OCI-LY7 (cell line): Measurements from ENCODE around the gene OR3A2. TPM values are rescaled to one million over a fixed set of nuclear protein-coding genes. Genes with fewer than 3 reads are reported as not detected.
"Not testable (repeated sequence)": the region's sequence is repeated elsewhere in the genome, so short reads cannot be mapped to it uniquely, and the experiment has no call there.

ENCODE experiments used
- BruUV-seq: library from RNA; stranded (reverse); fragments of 400-500 nt; replicated peaks from 2 replicates; lab custom pipeline; 2021; lab: Mats Ljungman, UMichigan
- CTCF ChIA-PET: fragments of 300-600 bp; sonication (Branson Sonifier 250); formaldehyde crosslinking; loops from one replicate; lab custom pipeline; 2022; ENCODE audit warnings: antibody characterized with exemption; ENCODE audit not compliant: unreplicated experiment; lab: Charles Lee
- POLR2A ChIA-PET: fragments of 300-600 bp; sonication (Branson Sonifier 250); formaldehyde crosslinking; loops from one replicate; lab custom pipeline; 2022; ENCODE audit warnings: antibody characterized with exemption; lab: Charles Lee
- DNase-seq: peaks from one replicate; pipeline ENCODE4 v3.0.0-alpha.2; 2015; ENCODE audit warnings: low spot score
- H2AFZ ChIP-seq: fragments of 200-600 bp; sonication (generic), shearing (Covaris generic); 2 replicates; pipeline ENCODE4 v1.6.1; 2014; ENCODE audit warnings: mild to moderate bottlenecking, antibody characterized with exemption, low read length, moderate library complexity
- H3K27ac ChIP-seq: fragments of 200-600 bp; sonication (generic); 2 replicates; pipeline ENCODE4 v1.5.1; 2014; ENCODE audit warnings: mixed run types, low read depth, mild to moderate bottlenecking, moderate library complexity, low read length, inconsistent platforms; ENCODE audit not compliant: poor library complexity, severe bottlenecking
- H3K36me3 ChIP-seq: fragments of 200-600 bp; sonication (generic); 2 replicates; pipeline ENCODE4 v1.6.1; 2014; ENCODE audit warnings: mild to moderate bottlenecking, antibody characterized with exemption, low read length, moderate library complexity, mixed read lengths; ENCODE audit not compliant: insufficient read depth
- H3K4me1 ChIP-seq: fragments of 200-600 bp; sonication (generic); 2 replicates; pipeline ENCODE4 v1.5.1; 2014; ENCODE audit warnings: mild to moderate bottlenecking, low read length; ENCODE audit not compliant: insufficient read depth, poor library complexity, severe bottlenecking
- H3K4me2 ChIP-seq: fragments of 200-600 bp; sonication (generic); 2 replicates; pipeline ENCODE4 v1.6.1; 2014; ENCODE audit warnings: mild to moderate bottlenecking, low read length
- H3K4me3 ChIP-seq: fragments of 200-600 bp; sonication (generic); 2 replicates; pipeline ENCODE4 v1.5.1; 2014; ENCODE audit warnings: mild to moderate bottlenecking, low read depth, low read length; ENCODE audit not compliant: poor library complexity, severe bottlenecking
- H3K79me2 ChIP-seq: fragments of 200-600 bp; sonication (generic); 2 replicates; pipeline ENCODE4 v1.6.1; 2016; ENCODE audit warnings: low read depth, mild to moderate bottlenecking, low read length, moderate library complexity, mixed read lengths; ENCODE audit not compliant: insufficient read depth
- H3K9me2 ChIP-seq: fragments of 200-600 bp; sonication (generic); 2 replicates; pipeline ENCODE4 v1.6.1; 2016; ENCODE audit warnings: mild to moderate bottlenecking, low read length, mixed read lengths; ENCODE audit not compliant: insufficient read depth
- H3K9me3 ChIP-seq: fragments of 200-600 bp; sonication (generic); 2 replicates; pipeline ENCODE4 v1.6.1; 2014; ENCODE audit warnings: mild to moderate bottlenecking, mixed run types, low read length, mixed read lengths
- H4K20me1 ChIP-seq: fragments of 200-600 bp; sonication (generic); 2 replicates; pipeline ENCODE4 v1.6.1; 2014; ENCODE audit warnings: mild to moderate bottlenecking, antibody characterized with exemption, low read length, moderate library complexity, mixed read lengths; ENCODE audit not compliant: insufficient read depth
- EZH2phosphoT487 ChIP-seq: fragments of 200-600 bp; sonication (generic); IDR thresholded peaks from 2 replicates; pipeline ENCODE4 v1.6.1; 2018; ENCODE audit warnings: low read depth, borderline replicate concordance, mild to moderate bottlenecking, mixed run types, antibody characterized with exemption, low read length, moderate library complexity, mixed read lengths
- intact Hi-C: fragments of 100-400 bp; cut with micrococcal nuclease; formaldehyde crosslinking; loops from one replicate; pipeline ENCODE4 v1.10.0; 2022; ENCODE audit not compliant: unreplicated experiment
- total RNA-seq, 2 experiments: library from RNA; depleted of rRNA in 1 of 2; stranded (reverse); fragments of >200 nt in 1 of 2; shearing (Covaris generic) in 1 of 2; gene quantifications; 2 replicates each; pipeline ENCODE4 v1.2.3, GENCODE V29; 2014 to 2022
- TF ChIP-seq, protein P1 (sequence below): fragments of 200-600 bp; sonication (generic); conservative IDR thresholded peaks from 2 replicates; pipeline ENCODE4 v1.5.1; 2014; ENCODE audit warnings: mild to moderate bottlenecking, antibody characterized with exemption, low read length, moderate library complexity, mixed read lengths

OR3A2 gene
- total RNA-seq, 2 experiments from 2014 or later = not detected

- no peaks in the 10 kb centered on the region for H4K20me1 ChIP-seq
- no peak within 1 kb of the TSS for H3K27ac ChIP-seq
- H3K79me2 ChIP-seq = no peaks in the 10 kb centered on the region
- peaks cover 5% of the 10 kb centered on the region; the same call in 1 of the 2 replicates for H3K9me3 ChIP-seq
- no peak within 1 kb of the TSS for H3K4me2 ChIP-seq
- H2AFZ ChIP-seq = no peak within 1 kb of the TSS
- H3K4me1 ChIP-seq = no peaks in the 10 kb centered on the region
- ChIA-PET POLR2A (no interaction called here), CTCF (no interaction called here)
- H3K9me2 ChIP-seq = no peaks in the 10 kb centered on the region
- H3K36me3 ChIP-seq = no peaks in the 10 kb centered on the region
- no peak within 1 kb of the TSS for H3K4me3 ChIP-seq
- BruUV-seq = no TSS peak
- intact Hi-C loops = no loop called here
- TF ChIP-seq EZH2phosphoT487 = no peak
- TF ChIP-seq, protein P1, sequence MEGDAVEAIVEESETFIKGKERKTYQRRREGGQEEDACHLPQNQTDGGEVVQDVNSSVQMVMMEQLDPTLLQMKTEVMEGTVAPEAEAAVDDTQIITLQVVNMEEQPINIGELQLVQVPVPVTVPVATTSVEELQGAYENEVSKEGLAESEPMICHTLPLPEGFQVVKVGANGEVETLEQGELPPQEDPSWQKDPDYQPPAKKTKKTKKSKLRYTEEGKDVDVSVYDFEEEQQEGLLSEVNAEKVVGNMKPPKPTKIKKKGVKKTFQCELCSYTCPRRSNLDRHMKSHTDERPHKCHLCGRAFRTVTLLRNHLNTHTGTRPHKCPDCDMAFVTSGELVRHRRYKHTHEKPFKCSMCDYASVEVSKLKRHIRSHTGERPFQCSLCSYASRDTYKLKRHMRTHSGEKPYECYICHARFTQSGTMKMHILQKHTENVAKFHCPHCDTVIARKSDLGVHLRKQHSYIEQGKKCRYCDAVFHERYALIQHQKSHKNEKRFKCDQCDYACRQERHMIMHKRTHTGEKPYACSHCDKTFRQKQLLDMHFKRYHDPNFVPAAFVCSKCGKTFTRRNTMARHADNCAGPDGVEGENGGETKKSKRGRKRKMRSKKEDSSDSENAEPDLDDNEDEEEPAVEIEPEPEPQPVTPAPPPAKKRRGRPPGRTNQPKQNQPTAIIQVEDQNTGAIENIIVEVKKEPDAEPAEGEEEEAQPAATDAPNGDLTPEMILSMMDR = no peak
- DNase-seq = no peak
These were observed 25.0 kb upstream of the OR3A2 start, which contains the start of gene OR3A3 for GRCh38 chr17:3411070-3411469. TSS of gene OR3A3 (plus strand) at chr17:3411370.

DNA sequence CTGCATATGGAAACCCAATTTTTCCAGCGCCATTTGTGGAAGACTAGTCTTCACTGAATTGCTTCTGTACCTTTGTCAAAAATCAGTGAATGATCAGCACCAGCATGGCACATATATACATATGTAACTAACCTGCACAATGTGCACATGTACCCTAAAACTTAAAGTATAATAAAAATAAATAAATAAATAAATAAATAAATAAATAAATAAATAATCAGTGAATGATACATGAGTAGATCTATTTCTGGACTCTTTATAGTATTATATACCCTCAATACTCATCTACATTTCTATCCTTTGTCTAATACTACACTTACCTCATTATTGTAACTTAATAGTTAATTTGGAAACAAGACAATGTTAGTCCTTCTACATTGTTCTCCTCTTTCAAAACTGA lies 17.7 kb upstream of the OR3A2 start:
- intact Hi-C loops, H4K20me1 ChIP-seq, BruUV-seq: not testable (repeated sequence)

GRCh38 chr17:3401786-3402185 lies 15.7 kb upstream of the OR3A2 start:
- Histone ChIP-seq H3K9me2 (no peaks in the 10 kb centered on the region), H3K9me3 (peaks cover 5% of the 10 kb centered on the region; the same call in 1 of the 2 replicates), H3K4me2 (no peak overlapping the region), H3K4me1 (no peaks in the 10 kb centered on the region), H3K27ac (no peak overlapping the region), H2AFZ (no peak overlapping the region), H3K79me2 (no peaks in the 10 kb centered on the region), H3K36me3 (no peaks in the 10 kb centered on the region), H4K20me1 (no peaks in the 10 kb centered on the region), H3K4me3 (no peak overlapping the region)
- POLR2A ChIA-PET = no interaction called here
- TF ChIP-seq, protein P1 = no peak
- TF ChIP-seq EZH2phosphoT487 = no peak
- DNase-seq = no peak
- CTCF ChIA-PET = no interaction called here
- no TSS peak for BruUV-seq
- intact Hi-C loops = no loop called here

More for the DNA sequence above, 17.7 kb upstream of the OR3A2 start:
- H3K27ac ChIP-seq, H2AFZ ChIP-seq, H3K4me3 ChIP-seq, H3K9me2 ChIP-seq, DNase-seq, POLR2A ChIA-PET, H3K36me3 ChIP-seq, H3K4me2 ChIP-seq, CTCF ChIA-PET, H3K9me3 ChIP-seq, H3K79me2 ChIP-seq, H3K4me1 ChIP-seq: not testable (repeated sequence)
